Measurements from ENCODE around the gene PTCD3.

The PTCD3 gene

DNA sequence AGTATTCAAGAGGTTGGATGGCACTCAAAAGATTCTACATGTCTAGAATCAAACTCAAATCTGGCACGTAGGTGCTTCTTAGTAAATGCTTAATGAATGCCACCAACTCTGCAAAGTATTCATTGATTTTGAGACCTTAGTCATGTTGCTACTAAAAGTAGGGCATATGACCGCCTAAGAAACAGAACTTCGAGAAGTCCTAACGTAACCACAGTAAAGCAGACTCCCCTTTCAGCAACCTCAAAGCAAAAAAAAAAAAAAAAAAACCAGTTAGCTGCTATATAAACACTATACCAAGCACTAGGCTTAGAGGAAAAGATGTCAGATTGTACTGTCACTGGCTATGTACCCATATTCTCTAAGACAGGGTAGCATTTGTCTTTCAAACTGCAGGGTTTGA lies 33.9 kb downstream of the PTCD3 start:
- in situ Hi-C loops (cut with HindIII; ENCODE audit: low sequenced_read_pairs): no loop called here
- TF ChIP-seq, protein P1, sequence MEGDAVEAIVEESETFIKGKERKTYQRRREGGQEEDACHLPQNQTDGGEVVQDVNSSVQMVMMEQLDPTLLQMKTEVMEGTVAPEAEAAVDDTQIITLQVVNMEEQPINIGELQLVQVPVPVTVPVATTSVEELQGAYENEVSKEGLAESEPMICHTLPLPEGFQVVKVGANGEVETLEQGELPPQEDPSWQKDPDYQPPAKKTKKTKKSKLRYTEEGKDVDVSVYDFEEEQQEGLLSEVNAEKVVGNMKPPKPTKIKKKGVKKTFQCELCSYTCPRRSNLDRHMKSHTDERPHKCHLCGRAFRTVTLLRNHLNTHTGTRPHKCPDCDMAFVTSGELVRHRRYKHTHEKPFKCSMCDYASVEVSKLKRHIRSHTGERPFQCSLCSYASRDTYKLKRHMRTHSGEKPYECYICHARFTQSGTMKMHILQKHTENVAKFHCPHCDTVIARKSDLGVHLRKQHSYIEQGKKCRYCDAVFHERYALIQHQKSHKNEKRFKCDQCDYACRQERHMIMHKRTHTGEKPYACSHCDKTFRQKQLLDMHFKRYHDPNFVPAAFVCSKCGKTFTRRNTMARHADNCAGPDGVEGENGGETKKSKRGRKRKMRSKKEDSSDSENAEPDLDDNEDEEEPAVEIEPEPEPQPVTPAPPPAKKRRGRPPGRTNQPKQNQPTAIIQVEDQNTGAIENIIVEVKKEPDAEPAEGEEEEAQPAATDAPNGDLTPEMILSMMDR (IDR thresholded peaks at IDR 0.05; ENCODE audit: low read depth, low read length, missing control alignments): no peak
- H3K4me3 ChIP-seq (ENCODE audit: low read depth, low read length): no peak overlapping the region
- no peak for DNase-seq (ENCODE audit: low read depth)

DNA sequence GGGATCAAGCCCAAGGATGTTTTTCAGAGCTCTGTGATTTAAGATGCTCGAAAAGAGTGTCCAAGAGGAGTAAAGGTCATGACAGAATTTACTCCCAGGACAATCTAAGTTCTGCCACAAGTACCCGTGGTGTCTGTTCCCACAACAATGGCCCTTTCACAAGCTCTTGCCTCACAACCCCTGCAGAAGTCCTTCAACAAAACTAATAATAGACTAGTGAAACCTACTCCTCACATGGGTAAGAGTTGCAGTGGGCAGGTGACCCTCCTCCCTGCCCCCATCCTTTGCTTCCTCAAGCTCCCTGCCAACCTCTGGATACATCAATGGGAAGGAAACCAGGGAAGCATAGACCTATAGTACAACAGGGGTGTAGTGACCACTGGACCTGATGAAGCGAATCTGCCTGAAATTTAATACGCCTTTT lies 34.9 kb downstream of the PTCD3 start:
- TF ChIP-seq, protein P1 (IDR thresholded peaks at IDR 0.05; ENCODE audit: low read depth, low read length, missing control alignments): no peak
- no peak overlapping the region for H3K4me3 ChIP-seq (ENCODE audit: low read depth, low read length)
- in situ Hi-C loops (cut with HindIII; ENCODE audit: low sequenced_read_pairs): no loop called here
- no peak for DNase-seq (ENCODE audit: low read depth)

DNA sequence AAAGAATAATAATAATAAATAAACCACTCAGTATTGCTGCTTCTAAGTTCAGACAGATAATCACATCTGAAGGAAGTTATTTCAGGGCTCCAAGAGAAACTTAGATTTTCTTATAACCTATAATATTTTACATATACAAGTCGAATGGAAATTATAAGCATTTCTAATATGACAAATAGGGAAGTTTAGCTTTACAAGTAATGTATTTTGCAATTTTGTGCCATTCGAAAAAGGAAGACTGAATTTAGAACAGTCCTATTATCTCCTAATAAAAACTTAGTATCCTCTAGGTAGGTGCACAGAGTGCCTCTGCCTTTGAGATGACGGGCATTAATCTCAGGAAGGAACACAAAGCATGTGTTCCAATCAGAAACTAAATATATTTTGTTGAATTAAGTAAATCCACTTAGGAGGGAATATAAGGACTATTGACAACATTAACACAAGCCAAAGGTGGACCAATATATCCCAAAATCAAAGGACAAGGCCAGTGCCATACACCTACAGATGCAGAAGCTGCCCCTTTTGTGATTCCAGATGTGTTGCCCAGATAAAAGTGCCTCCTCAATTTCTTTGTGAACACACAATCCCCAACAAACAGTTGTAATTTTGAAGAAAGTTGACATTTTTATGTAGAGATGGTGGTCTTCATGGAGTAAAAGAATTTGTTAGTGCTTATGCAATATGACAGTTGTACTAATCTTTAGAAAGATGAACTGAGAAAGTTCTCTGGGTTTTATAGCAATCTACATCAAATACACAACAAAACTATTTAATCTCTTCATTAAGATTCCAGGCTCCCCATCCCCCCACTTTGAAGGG lies 36.6 kb downstream of the PTCD3 start:
- in situ Hi-C loops (cut with HindIII; ENCODE audit: low sequenced_read_pairs): no loop called here
- TF ChIP-seq, protein P1 (IDR thresholded peaks at IDR 0.05; ENCODE audit: low read depth, low read length, missing control alignments): no peak
- H3K4me3 ChIP-seq (ENCODE audit: low read depth, low read length): no peak overlapping the region
- no peak for DNase-seq (ENCODE audit: low read depth)

DNA sequence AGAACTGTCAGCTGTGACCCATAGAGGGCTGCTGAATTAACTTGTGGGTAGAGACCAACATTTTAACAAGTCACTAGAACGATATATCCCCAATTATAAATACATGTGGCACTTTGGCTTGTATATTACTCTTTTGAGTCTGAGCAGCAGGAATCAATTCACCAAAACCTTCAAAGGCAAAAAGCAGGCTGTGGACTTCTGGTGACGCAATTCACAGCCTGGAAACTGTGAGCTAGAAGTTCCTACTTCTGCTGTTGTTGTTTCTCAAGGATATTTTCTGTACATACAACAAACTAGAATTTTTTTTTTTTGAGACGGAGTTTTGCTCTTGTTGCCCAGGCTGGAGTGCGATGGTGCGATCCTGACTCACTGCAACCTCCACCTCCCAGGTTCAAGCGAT lies 37.3 kb downstream of the PTCD3 start:
- TF ChIP-seq, protein P1 (IDR thresholded peaks at IDR 0.05; ENCODE audit: low read depth, low read length, missing control alignments): no peak
- no peak overlapping the region for H3K4me3 ChIP-seq (ENCODE audit: low read depth, low read length)
- in situ Hi-C loops (cut with HindIII; ENCODE audit: low sequenced_read_pairs): no loop called here
- no peak for DNase-seq (ENCODE audit: low read depth)

- in situ Hi-C loops (cut with HindIII; ENCODE audit: low sequenced_read_pairs): no loop called here
- H3K4me3 ChIP-seq (ENCODE audit: low read depth, low read length): no peak overlapping the region
- TF ChIP-seq, protein P1 (IDR thresholded peaks at IDR 0.05; ENCODE audit: low read depth, low read length, missing control alignments): no peak
- DNase-seq (ENCODE audit: low read depth): no peak
These were observed 38.1 kb downstream of the PTCD3 start for GRCh38 chr2:86143926-86144685.

GRCh38 chr2:86147793-86148192 lies 41.8 kb downstream of the PTCD3 start:
- in situ Hi-C loops (cut with HindIII; ENCODE audit: low sequenced_read_pairs): no loop called here
- TF ChIP-seq, protein P1 (IDR thresholded peaks at IDR 0.05; ENCODE audit: low read depth, low read length, missing control alignments): no peak
- no peak for DNase-seq (ENCODE audit: low read depth)
- H3K4me3 ChIP-seq (ENCODE audit: low read depth, low read length): no peak overlapping the region

All from astrocyte of the cerebellum (primary cell).